AML-193 (cell line): ENCODE data around the gene TBX18.
A peak's percentile ranks its signal among the peaks of the same experiment; 100 is the strongest.

Experiments
- DNase-seq, 2 experiments: peaks; one replicate each; lab custom pipeline; 2025; lab: John Stamatoyannopoulos, UW

The TBX18 gene

GRCh38 chr6:84671183-84671582 lies 93.2 kb downstream of the TBX18 start:
- DNase-seq: no peak

DNA sequence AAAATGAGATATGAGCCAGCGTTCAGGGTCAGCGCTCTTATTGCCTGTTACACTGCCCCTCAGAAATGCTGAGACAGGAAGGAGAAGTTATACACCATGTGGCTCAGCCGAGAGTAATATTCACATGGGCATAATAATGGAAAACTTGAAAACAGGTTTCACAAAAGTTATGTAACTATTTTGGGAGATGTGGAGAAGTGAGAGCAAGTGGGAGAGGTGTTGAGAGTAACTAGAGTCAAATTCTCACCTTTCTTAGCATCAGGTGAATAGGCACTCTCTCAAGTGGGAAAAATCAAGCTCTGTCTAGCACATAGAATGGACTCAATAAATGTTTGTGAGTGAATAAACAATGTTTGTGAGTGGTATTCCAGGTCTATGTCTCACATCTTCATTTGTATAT lies 94.5 kb downstream of the TBX18 start:
- no peak for DNase-seq

DNA sequence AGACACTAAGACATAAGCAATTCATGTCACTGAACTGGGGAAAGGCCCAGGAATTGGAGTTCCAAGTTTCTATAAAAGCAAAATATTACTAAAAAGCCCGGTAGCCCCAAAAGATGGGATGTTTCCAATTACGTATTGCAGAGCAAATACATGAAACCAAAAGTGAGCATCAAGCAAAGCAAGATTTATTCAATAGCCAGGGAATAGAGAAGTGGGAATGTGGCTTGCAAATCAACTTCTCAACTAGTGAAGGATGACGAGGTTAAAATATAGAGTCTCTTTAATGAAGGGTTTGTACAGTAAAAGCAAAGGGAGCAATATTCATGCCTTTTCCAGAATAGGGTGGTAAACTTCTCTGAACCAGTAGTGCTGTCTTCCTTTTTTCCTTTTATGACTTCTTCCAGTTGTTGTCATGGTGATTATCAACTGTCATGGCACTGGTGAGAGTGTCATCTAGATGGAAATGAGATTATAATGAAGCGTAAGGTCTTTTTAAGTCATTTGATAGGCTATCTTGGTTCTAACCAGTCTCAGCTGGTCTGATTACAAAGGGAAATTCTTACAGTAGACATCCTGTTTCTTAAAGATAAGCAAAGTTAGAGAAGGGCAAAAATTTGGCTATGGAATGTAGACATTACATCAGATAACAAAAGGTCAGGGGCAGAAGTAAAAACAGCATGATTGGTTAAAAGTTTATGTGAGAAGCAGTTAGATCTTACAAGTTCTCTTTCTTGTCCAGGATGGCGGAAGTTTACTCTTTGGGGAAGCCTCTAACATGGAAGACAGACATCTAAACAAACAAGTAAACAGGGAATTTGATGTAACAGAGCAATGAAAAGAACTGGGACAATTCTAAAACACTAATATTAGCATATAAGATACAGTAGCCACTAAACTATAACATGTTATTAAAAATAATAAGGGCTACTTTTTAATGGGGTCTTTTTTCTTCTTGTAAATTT lies 96.9 kb downstream of the TBX18 start:
- no peak for DNase-seq

- DNase-seq: no peak
Measured at GRCh38 chr6:84665401-84665800, 99.0 kb downstream of the TBX18 start.

DNA sequence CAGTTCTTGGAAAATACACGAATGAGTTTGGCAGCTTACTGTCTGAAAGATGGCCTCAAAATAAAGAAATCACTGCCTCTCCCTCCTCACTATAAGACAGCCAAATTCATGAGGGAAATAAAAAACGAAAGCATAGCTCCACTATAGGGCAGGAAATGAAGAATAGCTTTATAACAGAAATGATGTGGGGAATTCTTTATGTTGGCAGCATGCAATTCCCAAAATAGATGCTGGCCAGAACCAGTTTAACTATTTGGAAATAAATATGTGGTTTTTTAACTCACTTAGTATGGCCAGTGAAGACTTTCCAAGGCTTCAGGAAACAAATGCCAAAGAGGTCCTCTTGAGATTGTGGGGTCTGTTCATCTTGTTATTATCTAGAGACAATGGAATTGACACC lies 100.5 kb downstream of the TBX18 start:
- DNase-seq: no peak

GRCh38 chr6:84657486-84657885 lies 106.9 kb downstream of the TBX18 start:
- DNase-seq: no peak

- DNase-seq: no peak
Measured at GRCh38 chr6:84657025-84657424, 107.4 kb downstream of the TBX18 start.

DNA sequence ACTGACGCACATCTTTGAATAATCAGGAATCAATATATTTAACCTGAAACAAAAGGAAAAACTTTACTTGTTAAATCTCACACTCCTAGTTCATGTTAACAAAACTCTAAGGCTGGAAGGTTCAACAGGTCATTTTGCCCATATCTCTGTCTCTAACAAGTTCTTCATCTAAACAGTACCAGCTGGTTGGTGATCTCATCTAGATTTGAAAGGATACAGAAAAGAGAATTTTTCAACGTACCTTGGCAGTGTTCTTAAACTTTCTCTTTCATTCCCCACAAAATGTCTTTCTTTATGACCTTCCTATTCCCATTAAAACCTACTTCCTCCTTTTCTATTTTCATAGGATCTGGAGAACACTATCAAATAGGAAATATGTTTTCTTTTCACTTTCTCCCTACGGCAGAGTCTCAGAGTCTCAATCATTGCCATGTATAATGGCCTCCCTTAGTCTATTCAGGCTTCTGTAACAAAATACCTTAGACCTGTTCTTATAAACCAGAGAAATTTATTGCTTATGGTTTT lies 111.3 kb downstream of the TBX18 start:
- DNase-seq: no peak

GRCh38 chr6:84652356-84653026 lies 111.9 kb downstream of the TBX18 start:
- no peak for DNase-seq

- no peak for DNase-seq
Measured at GRCh38 chr6:84651583-84651982, 112.8 kb downstream of the TBX18 start.

DNA sequence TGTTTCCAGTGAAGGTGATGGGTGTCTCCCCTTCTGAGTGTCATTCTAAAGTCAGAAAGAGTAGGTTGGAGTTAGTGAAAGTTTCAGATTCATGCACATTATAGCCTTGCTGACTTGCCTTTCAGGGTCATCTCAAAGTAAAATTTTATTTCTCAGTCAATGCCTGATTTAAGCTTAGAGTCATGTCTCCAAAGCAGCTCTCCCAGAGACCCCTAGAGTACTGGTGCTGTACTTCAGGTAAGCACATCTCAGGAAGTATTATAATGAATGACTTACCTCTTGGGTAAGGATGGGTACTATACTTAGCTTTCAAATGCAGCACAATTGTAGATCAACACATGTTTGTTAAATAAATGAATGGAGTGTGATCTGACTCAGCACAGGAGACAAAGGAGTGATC lies 116.0 kb downstream of the TBX18 start:
- no peak for DNase-seq

DNA sequence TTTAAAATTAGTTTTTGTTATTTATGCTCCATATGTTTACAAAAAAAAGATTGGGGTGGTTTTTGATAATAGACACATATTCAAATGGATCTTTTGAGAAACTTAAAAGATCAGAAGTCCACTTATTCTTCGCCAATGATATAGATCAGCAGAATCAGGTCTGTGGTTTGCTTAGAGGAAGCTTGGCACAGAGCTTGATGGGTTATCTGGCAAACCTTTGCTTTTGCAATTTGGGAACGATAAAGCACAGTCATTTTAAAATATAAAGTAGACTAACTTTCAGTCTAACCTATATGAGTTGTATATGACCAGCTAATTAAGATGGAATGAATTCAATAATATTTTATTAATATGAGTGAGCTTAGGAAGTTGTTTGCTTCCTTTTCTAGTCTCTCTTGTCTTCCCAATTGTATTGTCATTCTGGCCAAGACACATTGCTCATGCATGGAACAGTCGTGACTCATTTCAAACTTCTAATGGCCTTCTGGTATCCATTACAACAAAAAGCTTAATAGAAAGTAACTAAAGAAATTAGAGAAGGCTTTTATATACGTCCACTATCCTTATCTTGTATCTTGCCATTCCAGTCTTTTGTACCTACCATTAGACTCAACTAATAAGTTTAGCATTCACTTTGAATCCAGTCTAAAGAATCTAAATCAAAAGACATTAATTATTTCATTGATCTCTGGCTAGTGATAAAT lies 118.7 kb downstream of the TBX18 start:
- DNase-seq: no peak

DNA sequence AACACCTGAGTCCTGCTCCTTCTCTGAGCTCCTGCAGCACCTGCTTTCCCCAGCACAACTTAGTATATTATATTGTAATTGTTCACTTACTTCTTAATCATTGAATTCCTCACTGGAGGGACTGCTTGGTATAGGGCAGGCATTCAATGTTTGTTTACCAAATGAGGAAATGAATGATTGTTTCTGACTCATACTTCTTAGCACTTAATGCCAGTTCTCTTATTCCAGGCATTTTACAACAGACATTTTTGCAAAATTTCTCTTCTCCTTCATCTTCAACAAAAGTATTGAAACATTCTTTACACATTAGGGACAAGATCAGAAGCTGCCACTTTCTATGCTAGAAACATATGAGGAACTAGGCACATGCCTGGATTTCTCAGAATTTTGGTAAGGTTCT lies 119.4 kb downstream of the TBX18 start:
- no peak for DNase-seq

DNA sequence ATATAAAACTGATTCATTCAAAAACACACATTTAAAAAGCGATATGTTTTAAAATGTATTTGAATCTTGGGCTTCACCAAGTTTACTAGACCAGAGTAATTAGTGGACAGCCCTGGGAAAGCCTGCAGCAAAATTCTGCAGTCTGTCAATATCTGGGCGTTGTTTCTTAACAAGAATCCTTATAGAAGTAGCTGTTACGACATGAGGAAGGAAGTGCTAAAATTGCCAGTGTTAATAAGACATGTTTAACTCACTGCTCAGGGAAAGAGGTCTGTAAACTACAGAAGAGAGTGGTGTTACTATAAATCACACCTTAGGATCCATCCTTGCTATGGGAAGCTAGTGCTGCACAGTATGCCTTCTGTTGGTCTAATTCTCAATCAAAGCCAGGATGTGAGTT lies 120.6 kb downstream of the TBX18 start:
- DNase-seq: peak; percentile 9 to 38

- DNase-seq: no peak
Measured at GRCh38 chr6:84641076-84641475, 123.3 kb downstream of the TBX18 start.

DNA sequence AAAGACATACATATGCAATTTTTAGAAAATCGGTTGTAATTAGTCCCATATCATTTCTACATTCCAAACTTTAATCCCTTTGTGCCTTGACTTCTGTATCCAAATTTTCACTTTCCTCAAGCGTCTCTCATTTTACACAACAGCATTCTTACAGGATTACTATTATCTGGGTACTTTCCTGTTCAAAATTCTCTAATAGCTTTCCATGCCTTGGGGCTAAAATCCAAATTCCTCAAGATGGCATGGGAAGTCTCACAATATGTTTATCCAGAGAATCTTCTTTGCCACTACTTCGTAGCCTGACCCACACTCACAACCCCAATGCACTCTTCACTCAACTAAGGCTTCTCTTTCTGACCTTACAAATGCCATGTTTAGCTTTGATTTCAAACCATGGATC lies 125.0 kb downstream of the TBX18 start:
- no peak for DNase-seq

DNA sequence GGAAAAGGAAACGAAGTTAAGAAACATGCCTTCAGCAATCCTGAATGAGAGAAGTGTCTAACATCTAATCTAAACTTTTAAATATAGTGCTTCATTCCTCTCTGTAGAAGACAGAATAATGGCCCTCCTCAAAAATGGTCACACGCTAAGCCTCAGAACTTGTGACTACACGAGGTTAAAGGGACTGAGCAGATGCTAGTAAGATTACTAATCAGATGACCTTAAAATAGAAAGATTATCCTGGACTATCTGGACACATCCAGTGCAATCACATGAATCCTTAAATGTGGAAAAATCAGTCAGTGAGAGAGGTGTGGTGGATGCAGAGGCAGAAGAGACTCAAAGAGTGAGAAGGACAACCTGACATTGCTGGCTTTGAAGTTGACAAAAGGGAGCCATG lies 126.1 kb downstream of the TBX18 start:
- no peak for DNase-seq
